ENCODE measurements around the gene PRMT7.

PRMT7 gene

DNA sequence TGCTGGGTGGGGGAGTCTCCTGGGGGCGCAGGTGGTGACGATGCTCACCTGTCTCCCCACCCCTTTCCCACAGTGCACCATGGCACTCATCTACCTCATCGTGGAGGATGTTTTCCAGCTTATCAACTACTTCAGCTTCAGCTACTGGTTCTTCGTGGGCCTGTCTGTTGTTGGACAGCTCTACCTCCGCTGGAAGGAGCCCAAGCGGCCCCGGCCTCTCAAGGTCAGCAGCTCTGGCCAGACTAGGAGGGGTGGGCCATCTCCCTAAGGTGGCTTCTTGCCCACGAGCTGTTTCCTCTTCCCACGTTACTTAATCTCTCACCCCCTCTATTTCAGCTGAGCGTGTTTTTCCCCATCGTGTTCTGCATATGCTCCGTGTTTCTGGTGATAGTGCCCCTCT lies 14.5 kb upstream of the PRMT7 start:
- Histone ChIP-seq H3K9me3 (no peaks in the 10 kb centered on the region), H3K27ac (no peak overlapping the region), H3K4me3 (ENCODE audit: low read depth in 1 of 2, low read length in 1 of 2) (no peak overlapping the region), H3K27me3 (no peaks in the 10 kb centered on the region), H3K4me1 (ENCODE audit: control insufficient read depth in 1 of 2, insufficient read depth in 1 of 2, low read depth in 1 of 2, low read length in 1 of 2) (peaks cover 6 to 11% of the 10 kb centered on the region in 2 experiments), H3K36me3 (peaks cover 88% of the 10 kb centered on the region)
- TF ChIP-seq, protein P1, sequence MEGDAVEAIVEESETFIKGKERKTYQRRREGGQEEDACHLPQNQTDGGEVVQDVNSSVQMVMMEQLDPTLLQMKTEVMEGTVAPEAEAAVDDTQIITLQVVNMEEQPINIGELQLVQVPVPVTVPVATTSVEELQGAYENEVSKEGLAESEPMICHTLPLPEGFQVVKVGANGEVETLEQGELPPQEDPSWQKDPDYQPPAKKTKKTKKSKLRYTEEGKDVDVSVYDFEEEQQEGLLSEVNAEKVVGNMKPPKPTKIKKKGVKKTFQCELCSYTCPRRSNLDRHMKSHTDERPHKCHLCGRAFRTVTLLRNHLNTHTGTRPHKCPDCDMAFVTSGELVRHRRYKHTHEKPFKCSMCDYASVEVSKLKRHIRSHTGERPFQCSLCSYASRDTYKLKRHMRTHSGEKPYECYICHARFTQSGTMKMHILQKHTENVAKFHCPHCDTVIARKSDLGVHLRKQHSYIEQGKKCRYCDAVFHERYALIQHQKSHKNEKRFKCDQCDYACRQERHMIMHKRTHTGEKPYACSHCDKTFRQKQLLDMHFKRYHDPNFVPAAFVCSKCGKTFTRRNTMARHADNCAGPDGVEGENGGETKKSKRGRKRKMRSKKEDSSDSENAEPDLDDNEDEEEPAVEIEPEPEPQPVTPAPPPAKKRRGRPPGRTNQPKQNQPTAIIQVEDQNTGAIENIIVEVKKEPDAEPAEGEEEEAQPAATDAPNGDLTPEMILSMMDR (IDR thresholded peaks at IDR 0.05), result no peak

- Histone ChIP-seq H3K4me1 (ENCODE audit: control insufficient read depth in 1 of 2, insufficient read depth in 1 of 2, low read depth in 1 of 2, low read length in 1 of 2) (peaks cover 6 to 11% of the 10 kb centered on the region in 2 experiments), H3K27ac (peak overlapping the region; percentile 23), H3K9me3 (no peaks in the 10 kb centered on the region), H3K4me3 (ENCODE audit: low read depth in 1 of 2, low read length in 1 of 2) (no peak overlapping the region), H3K27me3 (no peaks in the 10 kb centered on the region), H3K36me3 (peaks cover 88% of the 10 kb centered on the region)
- TF ChIP-seq, protein P1 (IDR thresholded peaks at IDR 0.05), result no peak
Measured at GRCh38 chr16:68296693-68297092, 14.1 kb upstream of the PRMT7 start.

DNA sequence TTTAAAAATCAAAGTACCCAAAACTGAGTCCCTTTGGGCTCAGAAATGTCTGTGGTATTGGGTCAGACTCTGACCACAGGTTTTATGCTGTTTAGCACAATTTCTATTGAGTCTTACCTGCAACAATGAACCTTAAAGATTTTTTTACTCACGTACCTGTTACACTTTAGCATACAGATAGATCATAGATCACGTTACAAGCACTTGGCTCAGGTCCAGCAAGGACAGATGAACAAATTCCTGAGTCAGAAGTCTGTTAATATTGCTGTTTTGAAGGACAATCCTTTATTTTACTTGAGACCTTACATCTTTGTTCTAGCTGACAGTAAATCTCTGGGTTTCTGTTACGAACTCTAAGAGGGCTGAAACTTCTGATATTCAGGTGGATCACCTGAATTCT lies 12.9 kb upstream of the PRMT7 start:
- Histone ChIP-seq H3K9me3 (no peaks in the 10 kb centered on the region), H3K27me3 (no peaks in the 10 kb centered on the region), H3K27ac (no peak overlapping the region), H3K4me1 (ENCODE audit: control insufficient read depth in 1 of 2, insufficient read depth in 1 of 2, low read depth in 1 of 2, low read length in 1 of 2) (peaks cover 6 to 11% of the 10 kb centered on the region in 2 experiments), H3K4me3 (ENCODE audit: low read depth in 1 of 2, low read length in 1 of 2) (no peak overlapping the region), H3K36me3 (peaks cover 95% of the 10 kb centered on the region)
- TF ChIP-seq, protein P1 (IDR thresholded peaks at IDR 0.05), result no peak

DNA sequence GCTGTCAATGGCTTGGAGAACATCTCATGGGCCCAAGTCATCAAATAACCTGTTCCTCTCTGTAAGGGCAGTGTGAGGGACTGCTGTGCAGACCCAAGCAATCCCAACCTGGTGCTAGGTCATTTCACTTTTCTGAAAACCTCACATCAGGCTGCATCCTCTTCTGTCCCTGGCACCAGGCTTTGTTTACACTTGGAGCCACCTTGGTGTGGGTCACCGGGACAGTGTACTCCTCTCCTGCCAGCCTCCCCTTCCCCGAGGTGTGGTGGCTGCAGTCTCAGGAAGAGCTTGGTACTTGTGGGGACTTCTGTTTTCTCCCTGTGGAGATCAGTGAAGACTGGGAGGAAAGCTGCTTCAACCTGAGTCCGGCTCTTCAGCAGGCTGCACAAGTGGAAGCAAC lies 12.5 kb upstream of the PRMT7 start:
- Histone ChIP-seq H3K4me1 (ENCODE audit: control insufficient read depth in 1 of 2, insufficient read depth in 1 of 2, low read depth in 1 of 2, low read length in 1 of 2) (peaks cover 6 to 11% of the 10 kb centered on the region in 2 experiments), H3K9me3 (no peaks in the 10 kb centered on the region), H3K27ac (no peak overlapping the region), H3K4me3 (ENCODE audit: low read depth in 1 of 2, low read length in 1 of 2) (no peak overlapping the region), H3K36me3 (peaks cover 95% of the 10 kb centered on the region), H3K27me3 (no peaks in the 10 kb centered on the region)
- TF ChIP-seq, protein P1 (IDR thresholded peaks at IDR 0.05), result no peak

DNA sequence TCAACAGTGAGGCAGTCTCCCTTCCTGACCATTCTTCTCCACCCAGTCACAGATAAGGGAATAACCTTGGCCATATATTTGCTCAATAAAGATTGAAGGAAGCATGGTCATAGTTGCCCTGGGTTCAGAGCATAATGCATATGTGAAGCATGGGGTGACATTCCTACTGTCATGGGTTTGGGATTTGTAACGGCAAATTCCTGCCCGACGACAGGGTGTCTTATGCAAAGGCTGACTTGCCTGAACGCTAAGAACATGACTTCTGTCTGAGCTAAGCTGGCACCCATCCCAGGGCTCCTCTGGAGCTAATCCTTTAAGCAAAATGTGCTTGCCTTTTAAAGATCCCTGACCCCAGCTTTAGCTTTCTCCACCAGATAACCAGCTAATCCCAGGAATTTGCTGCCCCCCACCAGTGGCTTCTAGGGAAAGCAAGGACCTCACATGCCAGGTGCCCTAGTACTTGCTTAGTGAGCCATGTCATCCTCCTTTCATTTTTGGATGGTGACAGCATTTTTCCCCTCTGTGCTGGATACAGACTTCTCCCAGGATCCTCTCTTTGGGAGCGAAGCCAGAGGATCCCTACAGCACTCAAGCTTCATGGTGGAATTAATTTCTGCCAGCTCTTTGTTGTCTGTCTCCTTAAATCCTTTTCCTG lies 11.8 kb upstream of the PRMT7 start:
- Histone ChIP-seq H3K4me1 (ENCODE audit: control insufficient read depth in 1 of 2, insufficient read depth in 1 of 2, low read depth in 1 of 2, low read length in 1 of 2) (peaks cover 6 to 11% of the 10 kb centered on the region in 2 experiments), H3K4me3 (ENCODE audit: low read depth in 1 of 2, low read length in 1 of 2) (no peak overlapping the region), H3K9me3 (no peaks in the 10 kb centered on the region), H3K27me3 (no peaks in the 10 kb centered on the region), H3K36me3 (peaks cover 99% of the 10 kb centered on the region), H3K27ac (no peak overlapping the region)
- TF ChIP-seq, protein P1 (IDR thresholded peaks at IDR 0.05), result no peak
